Upper lobe of right lung (tissue), 1 donor: Measurements from ENCODE around the gene TGFB2. TPM values are rescaled to one million over a fixed set of nuclear protein-coding genes. Genes with fewer than 3 reads are reported as not detected.
A peak's percentile ranks its signal among the peaks of the same experiment; 100 is the strongest.

Source experiments
- ATAC-seq: fragments of 200-7000 bp; cut with Tn5 transposase; one replicate; pipeline ENCODE4 v1.9.1; 2020; ENCODE audit warnings: mild to moderate bottlenecking, moderate library complexity
- DNase-seq: peaks from one replicate; pipeline ENCODE4 v3.0.0-alpha.2; 2020
- H3K27ac ChIP-seq: fragments of 200-600 bp; one replicate; pipeline ENCODE4 v1.8.0; 2022
- H3K27me3 ChIP-seq: fragments of 200-600 bp; one replicate; pipeline ENCODE4 v1.8.0; 2022; ENCODE audit warnings: mild to moderate bottlenecking
- H3K36me3 ChIP-seq: fragments of 200-600 bp; one replicate; pipeline ENCODE4 v1.8.0; 2022
- H3K4me1 ChIP-seq: fragments of 200-600 bp; one replicate; pipeline ENCODE4 v1.8.0; 2022
- H3K4me3 ChIP-seq: fragments of 200-600 bp; one replicate; pipeline ENCODE4 v1.8.0; 2022; ENCODE audit warnings: mild to moderate bottlenecking
- H3K9me3 ChIP-seq: fragments of 200-600 bp; one replicate; pipeline ENCODE4 v1.8.0; 2022
- CTCF ChIP-seq: fragments of 200-600 bp; IDR thresholded peaks from one replicate; pipeline ENCODE4 v1.8.0; 2022; ENCODE audit warnings: antibody characterized with exemption
- intact Hi-C: fragments of 100-400 bp; cut with DNase I; formaldehyde crosslinking; loops from one replicate; pipeline ENCODE4 v1.11.0; 2022
- total RNA-seq: library from RNA; stranded (reverse); fragmentation: NEBNext Ultra II Directional; extraction: Animal tissue kit (Norgen Biotek cat#: 25700); gene quantifications from one replicate; pipeline ENCODE4 v1.2.1, GENCODE V29; 2021
- donor health status: DM: no; HTN: yes; CAD: no; lungs with severe emphysema.

TGFB2 gene
- total RNA-seq, 1 donor from 2014 or later: 19.8 TPM

GRCh38 chr1:218376722-218377121, 31.6 kb downstream of the TGFB2 start:
- Histone ChIP-seq H3K27me3 (no peaks in the 10 kb centered on the region), H3K9me3 (no peaks in the 10 kb centered on the region), H3K4me3 (no peak overlapping the region), H3K4me1 (peaks cover 37% of the 10 kb centered on the region), H3K27ac (no peak overlapping the region), H3K36me3 (no peaks in the 10 kb centered on the region)
- DNase-seq: no peak
- no peak for TF ChIP-seq CTCF
- intact Hi-C loops: no loop called here
- no peak for ATAC-seq

GRCh38 chr1:218377143-218377660, 32.1 kb downstream of the TGFB2 start:
- no peak for TF ChIP-seq CTCF
- intact Hi-C loops: no loop called here
- H3K27ac ChIP-seq: no peak overlapping the region
- no peak overlapping the region for H3K4me3 ChIP-seq
- H3K9me3 ChIP-seq: no peaks in the 10 kb centered on the region
- no peaks in the 10 kb centered on the region for H3K36me3 ChIP-seq
- H3K27me3 ChIP-seq: no peaks in the 10 kb centered on the region
- peaks cover 33% of the 10 kb centered on the region for H3K4me1 ChIP-seq
- ATAC-seq (peak; percentile 41), DNase-seq (no peak)

GRCh38 chr1:218380125-218380977, 35.2 kb downstream of the TGFB2 start:
- peak; percentile 92 for ATAC-seq
- no peak for DNase-seq
- H3K9me3 ChIP-seq: no peaks in the 10 kb centered on the region
- H3K27me3 ChIP-seq: no peaks in the 10 kb centered on the region
- no peak overlapping the region for H3K4me3 ChIP-seq
- H3K27ac ChIP-seq: peak overlapping the region; percentile 31
- peaks cover 24% of the 10 kb centered on the region for H3K4me1 ChIP-seq
- no peaks in the 10 kb centered on the region for H3K36me3 ChIP-seq
- intact Hi-C loops: no loop called here
- TF ChIP-seq CTCF: no peak

- Histone ChIP-seq H3K36me3 (no peaks in the 10 kb centered on the region), H3K4me3 (no peak overlapping the region), H3K27ac (no peak overlapping the region), H3K9me3 (no peaks in the 10 kb centered on the region), H3K27me3 (no peaks in the 10 kb centered on the region), H3K4me1 (peaks cover 22% of the 10 kb centered on the region)
- DNase-seq: no peak
- no peak for TF ChIP-seq CTCF
- ATAC-seq: no peak
- intact Hi-C loops: no loop called here
Observed at GRCh38 chr1:218382261-218382660, 37.1 kb downstream of the TGFB2 start.

- DNase-seq: no peak
- intact Hi-C loops: no loop called here
Observed at GRCh38 chr1:218383051-218383450, 37.9 kb downstream of the TGFB2 start.

More at GRCh38 chr1:218383051-218383450, 37.9 kb downstream of the TGFB2 start:
- Histone ChIP-seq H3K27ac (no peak overlapping the region), H3K9me3 (no peaks in the 10 kb centered on the region), H3K36me3 (no peaks in the 10 kb centered on the region), H3K4me1 (peaks cover 19% of the 10 kb centered on the region), H3K27me3 (no peaks in the 10 kb centered on the region), H3K4me3 (no peak overlapping the region)
- ATAC-seq: no peak
- TF ChIP-seq CTCF: no peak
